Fibroblast of lung (primary cell): ENCODE data around the gene ABLIM3. TPM values are rescaled to one million over a fixed set of nuclear protein-coding genes. Genes with fewer than 3 reads are reported as not detected.
"Not testable (repeated sequence)": the region's sequence is repeated elsewhere in the genome, so short reads cannot be mapped to it uniquely, and the experiment has no call there.

Experiments used
- DNase-seq, 2 donors: peaks; one replicate each; pipeline versions ENCODE4 v3.0.0 to v3.0.0-alpha.2; 2010; ENCODE audit warnings: low read depth in 2 of 2
- H2AFZ ChIP-seq: 2 replicates; pipeline ENCODE4 v1.5.1; 2012; ENCODE audit warnings: low read length, control low read depth, inconsistent platforms
- H3K27ac ChIP-seq: 2 replicates; pipeline ENCODE4 v1.5.1; 2011; ENCODE audit warnings: low read length, control low read depth; ENCODE audit not compliant: insufficient read depth
- H3K27me3 ChIP-seq: 2 replicates; pipeline ENCODE4 v1.5.1; 2011; ENCODE audit warnings: mild to moderate bottlenecking, low read length; ENCODE audit not compliant: control insufficient read depth, insufficient read depth
- H3K36me3 ChIP-seq: 2 replicates; pipeline ENCODE4 v1.5.1; 2011; ENCODE audit warnings: low read length; ENCODE audit not compliant: control insufficient read depth, insufficient read depth
- H3K4me1 ChIP-seq: 2 replicates; pipeline ENCODE4 v1.5.1; 2011; ENCODE audit warnings: low read length; ENCODE audit not compliant: control insufficient read depth, insufficient read depth; ENCODE audit errors: extremely low read depth
- H3K4me2 ChIP-seq: 2 replicates; pipeline ENCODE4 v1.5.1; 2011; ENCODE audit warnings: low read length, control low read depth; ENCODE audit not compliant: insufficient read depth; ENCODE audit errors: extremely low read depth
- H3K4me3 ChIP-seq, 4 experiments: fragments of 200-600 bp in 1 of 4; sonication (generic) in 1 of 4; replicated peaks in 1 of 4; 2 replicates each; pipeline ENCODE4 v1.5.1; 2011 to 2016; ENCODE audit warnings: low read length in 4 of 4, low read depth in 3 of 4, mild to moderate bottlenecking in 3 of 4, control low read depth in 2 of 4, inconsistent platforms in 1 of 4, mixed read lengths in 1 of 4; ENCODE audit not compliant: insufficient read depth in 1 of 4; ENCODE audit errors: control extremely low read depth in 1 of 4
- H3K79me2 ChIP-seq: 2 replicates; pipeline ENCODE4 v1.5.1; 2012; ENCODE audit warnings: mild to moderate bottlenecking, low read length, inconsistent platforms; ENCODE audit not compliant: control insufficient read depth, insufficient read depth
- H3K9ac ChIP-seq: 2 replicates; pipeline ENCODE4 v1.5.1; 2011; ENCODE audit warnings: mild to moderate bottlenecking, low read length, control low read depth; ENCODE audit not compliant: insufficient read depth
- H3K9me3 ChIP-seq: 2 replicates; pipeline ENCODE4 v1.5.1; 2012; ENCODE audit warnings: low read depth, low read length; ENCODE audit not compliant: control insufficient read depth, insufficient read depth
- H4K20me1 ChIP-seq: 2 replicates; pipeline ENCODE4 v1.5.1; 2011; ENCODE audit warnings: low read length; ENCODE audit not compliant: control insufficient read depth, insufficient read depth; ENCODE audit errors: extremely low read depth
- CTCF ChIP-seq, 2 donors: IDR thresholded peaks in 1 of 2; conservative IDR thresholded peaks in 1 of 2; 1 replicate in 1 of 2; 2 replicates in 1 of 2; pipeline ENCODE4 v1.5.1; 2011 to 2012; ENCODE audit warnings: low read length in 2 of 2, control low read depth in 1 of 2, inconsistent platforms in 1 of 2, low read depth in 1 of 2, mild to moderate bottlenecking in 1 of 2
- EZH2 ChIP-seq: IDR thresholded peaks from 2 replicates; pipeline ENCODE4 v1.5.1; 2012; ENCODE audit warnings: low read length, control low read depth, mild to moderate bottlenecking; ENCODE audit errors: missing control alignments
- polyA plus RNA-seq, 2 donors: library from polyadenylated mRNA; depleted of rRNA in 1 of 2; stranded (reverse) in 1 of 2; unstranded in 1 of 2; fragments of >200 nt; gene quantifications; 2 replicates each; pipeline ENCODE4 v1.2.1, GENCODE V29; 2011 to 2012; ENCODE audit warnings: missing spikeins in 1 of 2
- total RNA-seq: library from RNA; depleted of rRNA; stranded (reverse); fragments of >200 nt; gene quantifications from 2 replicates; pipeline ENCODE4 v1.2.1, GENCODE V29; 2014

ABLIM3 gene
- total and polyA plus RNA-seq, 2 donors (not counting 1 experiment from before 2014, with no cell fraction given) = 48.1 to 49.9 TPM

- no peak overlapping the region for H2AFZ ChIP-seq
- no peaks in the 10 kb centered on the region for H4K20me1 ChIP-seq
- peaks cover 3% of the 10 kb centered on the region for H3K4me1 ChIP-seq
- no peaks in the 10 kb centered on the region for H3K9me3 ChIP-seq
- no peak overlapping the region for H3K27ac ChIP-seq
- peak; percentile 50 to 81 for DNase-seq
- H3K27me3 ChIP-seq = no peaks in the 10 kb centered on the region
- H3K4me2 ChIP-seq = no peak overlapping the region
- no peak overlapping the region for H3K9ac ChIP-seq
- H3K79me2 ChIP-seq = no peaks in the 10 kb centered on the region
- H3K36me3 ChIP-seq = no peaks in the 10 kb centered on the region
- peak; percentile 68 to 73 for TF ChIP-seq CTCF (conservative IDR thresholded peaks at IDR 0.05 in 1 of 2, IDR thresholded peaks at IDR 0.05 in 1 of 2; ENCODE audit: low read depth in 1 of 2, low read length in 2 of 2)
- no peak for TF ChIP-seq EZH2
- no peak overlapping the region for H3K4me3 ChIP-seq
Measured at GRCh38 chr5:149268928-149269557, 127.8 kb downstream of the ABLIM3 start.

GRCh38 chr5:149271195-149271715 is 130.0 kb downstream of the ABLIM3 start:
- H4K20me1 ChIP-seq = no peaks in the 10 kb centered on the region
- H3K79me2 ChIP-seq = no peaks in the 10 kb centered on the region
- no peaks in the 10 kb centered on the region for H3K27me3 ChIP-seq
- peak overlapping the region; percentile 40 to 73 (median 50) for H3K4me3 ChIP-seq
- no peak overlapping the region for H3K27ac ChIP-seq
- H2AFZ ChIP-seq = peak overlapping the region; percentile 63
- no peak for DNase-seq
- H3K9me3 ChIP-seq = no peaks in the 10 kb centered on the region
- H3K4me1 ChIP-seq = peaks cover 5% of the 10 kb centered on the region
- H3K9ac ChIP-seq = no peak overlapping the region
- TF ChIP-seq EZH2 = no peak
- no peak for TF ChIP-seq CTCF (conservative IDR thresholded peaks at IDR 0.05 in 1 of 2, IDR thresholded peaks at IDR 0.05 in 1 of 2; ENCODE audit: low read depth in 1 of 2, low read length in 2 of 2)
- H3K4me2 ChIP-seq = peak overlapping the region; percentile 82
- no peaks in the 10 kb centered on the region for H3K36me3 ChIP-seq

GRCh38 chr5:149271716-149272563 is 130.6 kb downstream of the ABLIM3 start, which contains the start of gene AFAP1L1:
Gene AFAP1L1 (plus strand): TSS chr5:149271859. CDS start chr5:149271969, 110 bp downstream.
- no peak for TF ChIP-seq CTCF (conservative IDR thresholded peaks at IDR 0.05 in 1 of 2, IDR thresholded peaks at IDR 0.05 in 1 of 2; ENCODE audit: low read depth in 1 of 2, low read length in 2 of 2)
- Histone ChIP-seq H3K4me2 (peak within 1 kb of the TSS; percentile 100), H3K9me3 (no peaks in the 10 kb centered on the region), H3K79me2 (no peaks in the 10 kb centered on the region), H3K9ac (peak within 1 kb of the TSS; percentile 71), H3K27me3 (no peaks in the 10 kb centered on the region), H3K36me3 (no peaks in the 10 kb centered on the region), H3K4me1 (peaks cover 5% of the 10 kb centered on the region), H3K27ac (peak within 1 kb of the TSS; percentile 42), H4K20me1 (no peaks in the 10 kb centered on the region), H3K4me3 (peak within 1 kb of the TSS; percentile 69 to 80 (median 72)), H2AFZ (peak within 1 kb of the TSS; percentile 91)
- peak in 1 of 2 donors; percentile 42 for DNase-seq

- not testable (repeated sequence) for H4K20me1 ChIP-seq, H3K9me3 ChIP-seq, H3K9ac ChIP-seq, DNase-seq, H3K36me3 ChIP-seq, H3K79me2 ChIP-seq, H3K4me1 ChIP-seq, H2AFZ ChIP-seq, H3K27me3 ChIP-seq
- peak overlapping the region; percentile 69 to 80 (median 72) for H3K4me3 ChIP-seq
- H3K27ac ChIP-seq = peak overlapping the region; percentile 42
- peak overlapping the region; percentile 100 for H3K4me2 ChIP-seq
Measured at GRCh38 chr5:149272781-149273180, 131.5 kb downstream of the ABLIM3 start.
